ENCODE measurements around the gene NACC2. TPM values are rescaled to one million over a fixed set of nuclear protein-coding genes. Genes with fewer than 3 reads are reported as not detected.

The NACC2 gene
- total RNA-seq, 4 donors from 2014 or later: 22.2 to 64.3 (median 26.5) TPM

- WGBS, 2 donors (ENCODE audit: low coverage in 1 of 2): 78% methylated on average over 23 of the region's 24 CpGs; no CpG with 5 or more reads in 1 of the 2 donors
- H3K27ac ChIP-seq: no peak overlapping the region
- H3K9me3 ChIP-seq: no peaks in the 10 kb centered on the region
- in situ Hi-C loops (cut with MboI; ENCODE audit: low pct_ligation_motif_present in 1 of 4, low pct_unique_long_range_greater_than_20kb in 1 of 4, low sequenced_read_pairs in 3 of 4) (no loop called here), intact Hi-C loops (cut with DNase I; ENCODE audit: low total_unique reads) (no loop called here)
- H3K4me1 ChIP-seq: peaks cover 0 to 5% (median 0%) of the 10 kb centered on the region in 4 donors
- no peak overlapping the region for H3K4me3 ChIP-seq
- H3K27me3 ChIP-seq: peaks cover 26% of the 10 kb centered on the region
- TF ChIP-seq POLR2A (IDR thresholded peaks at IDR 0.05) (no peak), EP300 (IDR thresholded peaks at IDR 0.05; ENCODE audit: low read depth) (no peak), CTCF (IDR thresholded peaks at IDR 0.05) (no peak), POLR2AphosphoS5 (IDR thresholded peaks at IDR 0.05) (no peak)
- no peak for DNase-seq
- H3K36me3 ChIP-seq: no peaks in the 10 kb centered on the region
These were observed 112.4 kb downstream of the NACC2 start for GRCh38 chr9:135982499-135983207.

- Histone ChIP-seq H3K27ac (no peak overlapping the region), H3K4me1 (peaks cover 0 to 9% (median 0%) of the 10 kb centered on the region in 4 donors), H3K27me3 (peaks cover 32% of the 10 kb centered on the region), H3K36me3 (no peaks in the 10 kb centered on the region), H3K9me3 (no peaks in the 10 kb centered on the region), H3K4me3 (no peak overlapping the region)
- DNase-seq: no peak
- WGBS, 2 donors (ENCODE audit: low coverage in 1 of 2): 86% methylated on average over 29 of the region's 29 CpGs; no CpG with 5 or more reads in 1 of the 2 donors
- intact Hi-C loops (cut with DNase I; ENCODE audit: low total_unique reads): no loop called here
- no peak for TF ChIP-seq CTCF (IDR thresholded peaks at IDR 0.05)
- no peak for TF ChIP-seq POLR2AphosphoS5 (IDR thresholded peaks at IDR 0.05)
- TF ChIP-seq EP300 (IDR thresholded peaks at IDR 0.05; ENCODE audit: low read depth): no peak
- no peak for TF ChIP-seq POLR2A (IDR thresholded peaks at IDR 0.05)
- in situ Hi-C loops (cut with MboI; ENCODE audit: low pct_ligation_motif_present in 1 of 4, low pct_unique_long_range_greater_than_20kb in 1 of 4, low sequenced_read_pairs in 3 of 4): no loop called here
These were observed 114.0 kb downstream of the NACC2 start for GRCh38 chr9:135980926-135981630.

- Histone ChIP-seq H3K4me3 (no peak overlapping the region), H3K36me3 (no peaks in the 10 kb centered on the region), H3K27ac (no peak overlapping the region), H3K27me3 (peaks cover 32% of the 10 kb centered on the region), H3K9me3 (no peaks in the 10 kb centered on the region), H3K4me1 (peaks cover 0 to 9% (median 0%) of the 10 kb centered on the region in 4 donors)
- WGBS, 2 donors (ENCODE audit: low coverage in 1 of 2): 70% methylated on average over 10 of the region's 19 CpGs; no CpG with 5 or more reads in 1 of the 2 donors
- intact Hi-C loops (cut with DNase I; ENCODE audit: low total_unique reads): no loop called here
- no peak for TF ChIP-seq EP300 (IDR thresholded peaks at IDR 0.05; ENCODE audit: low read depth)
- TF ChIP-seq CTCF (IDR thresholded peaks at IDR 0.05): no peak
- no peak for TF ChIP-seq POLR2AphosphoS5 (IDR thresholded peaks at IDR 0.05)
- TF ChIP-seq POLR2A (IDR thresholded peaks at IDR 0.05): no peak
- in situ Hi-C loops (cut with MboI; ENCODE audit: low pct_ligation_motif_present in 1 of 4, low pct_unique_long_range_greater_than_20kb in 1 of 4, low sequenced_read_pairs in 3 of 4): no loop called here
- no peak for DNase-seq
These were observed 115.4 kb downstream of the NACC2 start for GRCh38 chr9:135979547-135980166.
